Fibroblast of lung (primary cell): ENCODE data around the gene KEL. TPM values are rescaled to one million over a fixed set of nuclear protein-coding genes. Genes with fewer than 3 reads are reported as not detected.

ENCODE experiments used
- DNase-seq, 2 donors: peaks; one replicate each; pipeline versions ENCODE4 v3.0.0 to v3.0.0-alpha.2; 2010; ENCODE audit warnings: low read depth in 2 of 2
- H2AFZ ChIP-seq: 2 replicates; pipeline ENCODE4 v1.5.1; 2012; ENCODE audit warnings: low read length, control low read depth, inconsistent platforms
- H3K27ac ChIP-seq: 2 replicates; pipeline ENCODE4 v1.5.1; 2011; ENCODE audit warnings: low read length, control low read depth; ENCODE audit not compliant: insufficient read depth
- H3K27me3 ChIP-seq: 2 replicates; pipeline ENCODE4 v1.5.1; 2011; ENCODE audit warnings: mild to moderate bottlenecking, low read length; ENCODE audit not compliant: control insufficient read depth, insufficient read depth
- H3K36me3 ChIP-seq: 2 replicates; pipeline ENCODE4 v1.5.1; 2011; ENCODE audit warnings: low read length; ENCODE audit not compliant: control insufficient read depth, insufficient read depth
- H3K4me1 ChIP-seq: 2 replicates; pipeline ENCODE4 v1.5.1; 2011; ENCODE audit warnings: low read length; ENCODE audit not compliant: control insufficient read depth, insufficient read depth; ENCODE audit errors: extremely low read depth
- H3K4me2 ChIP-seq: 2 replicates; pipeline ENCODE4 v1.5.1; 2011; ENCODE audit warnings: low read length, control low read depth; ENCODE audit not compliant: insufficient read depth; ENCODE audit errors: extremely low read depth
- H3K4me3 ChIP-seq, 4 experiments: fragments of 200-600 bp in 1 of 4; sonication (generic) in 1 of 4; replicated peaks in 1 of 4; 2 replicates each; pipeline ENCODE4 v1.5.1; 2011 to 2016; ENCODE audit warnings: low read length in 4 of 4, low read depth in 3 of 4, mild to moderate bottlenecking in 3 of 4, control low read depth in 2 of 4, inconsistent platforms in 1 of 4, mixed read lengths in 1 of 4; ENCODE audit not compliant: insufficient read depth in 1 of 4; ENCODE audit errors: control extremely low read depth in 1 of 4
- H3K79me2 ChIP-seq: 2 replicates; pipeline ENCODE4 v1.5.1; 2012; ENCODE audit warnings: mild to moderate bottlenecking, low read length, inconsistent platforms; ENCODE audit not compliant: control insufficient read depth, insufficient read depth
- H3K9ac ChIP-seq: 2 replicates; pipeline ENCODE4 v1.5.1; 2011; ENCODE audit warnings: mild to moderate bottlenecking, low read length, control low read depth; ENCODE audit not compliant: insufficient read depth
- H3K9me3 ChIP-seq: 2 replicates; pipeline ENCODE4 v1.5.1; 2012; ENCODE audit warnings: low read depth, low read length; ENCODE audit not compliant: control insufficient read depth, insufficient read depth
- H4K20me1 ChIP-seq: 2 replicates; pipeline ENCODE4 v1.5.1; 2011; ENCODE audit warnings: low read length; ENCODE audit not compliant: control insufficient read depth, insufficient read depth; ENCODE audit errors: extremely low read depth
- EZH2 ChIP-seq: IDR thresholded peaks from 2 replicates; pipeline ENCODE4 v1.5.1; 2012; ENCODE audit warnings: low read length, control low read depth, mild to moderate bottlenecking; ENCODE audit errors: missing control alignments
- polyA plus RNA-seq, 2 donors: library from polyadenylated mRNA; depleted of rRNA in 1 of 2; stranded (reverse) in 1 of 2; unstranded in 1 of 2; fragments of >200 nt; gene quantifications; 2 replicates each; pipeline ENCODE4 v1.2.1, GENCODE V29; 2011 to 2012; ENCODE audit warnings: missing spikeins in 1 of 2
- total RNA-seq: library from RNA; depleted of rRNA; stranded (reverse); fragments of >200 nt; gene quantifications from 2 replicates; pipeline ENCODE4 v1.2.1, GENCODE V29; 2014
- TF ChIP-seq, protein P1 (sequence below), 2 donors: IDR thresholded peaks in 1 of 2; conservative IDR thresholded peaks in 1 of 2; 1 replicate in 1 of 2; 2 replicates in 1 of 2; pipeline ENCODE4 v1.5.1; 2011 to 2012; ENCODE audit warnings: low read length in 2 of 2, control low read depth in 1 of 2, inconsistent platforms in 1 of 2, low read depth in 1 of 2, mild to moderate bottlenecking in 1 of 2

The KEL gene
- total and polyA plus RNA-seq, 2 donors (not counting 1 experiment from before 2014, with no cell fraction given), result 0.05 TPM; not detected in 1

DNA sequence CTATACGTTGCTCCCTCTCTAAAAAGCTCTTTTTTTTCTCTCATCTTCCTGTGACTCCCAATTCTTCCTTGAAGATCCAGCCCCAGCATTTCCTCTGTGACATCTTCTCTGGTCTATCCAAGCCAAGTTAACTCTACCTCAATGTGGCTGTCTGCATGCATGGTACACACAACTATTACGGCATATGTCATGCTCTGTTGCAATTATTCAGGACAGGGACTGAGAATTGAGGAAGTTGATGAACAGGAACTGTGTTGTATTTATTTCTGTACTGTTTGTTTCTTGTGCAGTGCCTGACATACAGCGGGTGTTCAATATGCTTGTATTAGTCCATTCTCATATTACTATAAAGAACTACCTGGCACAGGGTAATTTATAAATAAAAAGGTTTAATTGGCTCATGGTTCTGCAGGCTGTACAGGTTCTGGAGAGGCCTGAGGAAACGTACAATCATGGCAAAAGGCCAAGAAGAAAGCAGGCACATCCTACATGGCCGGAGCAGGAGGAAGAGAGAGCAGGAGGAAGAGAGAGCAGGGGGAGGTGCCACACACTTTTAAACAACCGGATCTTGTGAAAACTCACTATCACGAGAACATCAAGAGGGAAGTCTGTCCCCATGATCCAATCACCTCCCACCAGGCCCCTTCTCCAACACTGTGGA, 34.9 kb downstream of the KEL start:
- Histone ChIP-seq H3K79me2 (no peaks in the 10 kb centered on the region), H2AFZ (no peak overlapping the region), H3K9ac (no peak overlapping the region), H3K4me2 (no peak overlapping the region), H3K4me1 (no peaks in the 10 kb centered on the region), H4K20me1 (no peaks in the 10 kb centered on the region), H3K27ac (no peak overlapping the region), H3K9me3 (no peaks in the 10 kb centered on the region), H3K36me3 (no peaks in the 10 kb centered on the region), H3K4me3 (no peak overlapping the region), H3K27me3 (no peaks in the 10 kb centered on the region)
- no peak for DNase-seq
- no peak for TF ChIP-seq EZH2
- TF ChIP-seq, protein P1, sequence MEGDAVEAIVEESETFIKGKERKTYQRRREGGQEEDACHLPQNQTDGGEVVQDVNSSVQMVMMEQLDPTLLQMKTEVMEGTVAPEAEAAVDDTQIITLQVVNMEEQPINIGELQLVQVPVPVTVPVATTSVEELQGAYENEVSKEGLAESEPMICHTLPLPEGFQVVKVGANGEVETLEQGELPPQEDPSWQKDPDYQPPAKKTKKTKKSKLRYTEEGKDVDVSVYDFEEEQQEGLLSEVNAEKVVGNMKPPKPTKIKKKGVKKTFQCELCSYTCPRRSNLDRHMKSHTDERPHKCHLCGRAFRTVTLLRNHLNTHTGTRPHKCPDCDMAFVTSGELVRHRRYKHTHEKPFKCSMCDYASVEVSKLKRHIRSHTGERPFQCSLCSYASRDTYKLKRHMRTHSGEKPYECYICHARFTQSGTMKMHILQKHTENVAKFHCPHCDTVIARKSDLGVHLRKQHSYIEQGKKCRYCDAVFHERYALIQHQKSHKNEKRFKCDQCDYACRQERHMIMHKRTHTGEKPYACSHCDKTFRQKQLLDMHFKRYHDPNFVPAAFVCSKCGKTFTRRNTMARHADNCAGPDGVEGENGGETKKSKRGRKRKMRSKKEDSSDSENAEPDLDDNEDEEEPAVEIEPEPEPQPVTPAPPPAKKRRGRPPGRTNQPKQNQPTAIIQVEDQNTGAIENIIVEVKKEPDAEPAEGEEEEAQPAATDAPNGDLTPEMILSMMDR (conservative IDR thresholded peaks at IDR 0.05 in 1 of 2, IDR thresholded peaks at IDR 0.05 in 1 of 2; ENCODE audit: low read depth in 1 of 2, low read length in 2 of 2), result no peak

DNA sequence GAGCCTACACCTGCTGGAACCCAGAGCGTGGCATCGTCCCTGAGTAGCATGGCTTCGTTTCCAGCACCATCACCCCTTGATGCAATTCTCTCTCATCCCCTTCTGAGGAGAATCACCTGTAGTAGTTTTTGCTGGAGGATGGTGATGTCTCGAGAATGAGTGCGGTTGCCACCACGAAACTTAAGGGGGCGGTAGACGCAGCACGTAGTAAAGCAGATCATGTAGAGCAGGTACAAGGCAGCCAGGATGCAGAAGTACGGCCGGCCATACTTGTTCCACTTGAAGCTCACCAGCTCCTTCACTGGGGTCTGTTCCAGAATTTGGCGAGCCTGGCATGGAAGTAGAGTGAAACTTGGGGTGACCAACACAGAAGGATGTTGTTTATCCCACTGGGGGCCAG, 36.8 kb downstream of the KEL start:
- no peak overlapping the region for H3K9ac ChIP-seq
- H2AFZ ChIP-seq, result no peak overlapping the region
- H3K36me3 ChIP-seq, result no peaks in the 10 kb centered on the region
- H3K79me2 ChIP-seq, result no peaks in the 10 kb centered on the region
- DNase-seq, result no peak
- no peak overlapping the region for H3K4me2 ChIP-seq
- H3K27me3 ChIP-seq, result no peaks in the 10 kb centered on the region
- no peaks in the 10 kb centered on the region for H3K4me1 ChIP-seq
- H3K27ac ChIP-seq, result no peak overlapping the region
- H3K4me3 ChIP-seq, result no peak overlapping the region
- H4K20me1 ChIP-seq, result no peaks in the 10 kb centered on the region
- TF ChIP-seq EZH2, result no peak
- TF ChIP-seq, protein P1 (conservative IDR thresholded peaks at IDR 0.05 in 1 of 2, IDR thresholded peaks at IDR 0.05 in 1 of 2; ENCODE audit: low read depth in 1 of 2, low read length in 2 of 2), result no peak
- no peaks in the 10 kb centered on the region for H3K9me3 ChIP-seq

DNA sequence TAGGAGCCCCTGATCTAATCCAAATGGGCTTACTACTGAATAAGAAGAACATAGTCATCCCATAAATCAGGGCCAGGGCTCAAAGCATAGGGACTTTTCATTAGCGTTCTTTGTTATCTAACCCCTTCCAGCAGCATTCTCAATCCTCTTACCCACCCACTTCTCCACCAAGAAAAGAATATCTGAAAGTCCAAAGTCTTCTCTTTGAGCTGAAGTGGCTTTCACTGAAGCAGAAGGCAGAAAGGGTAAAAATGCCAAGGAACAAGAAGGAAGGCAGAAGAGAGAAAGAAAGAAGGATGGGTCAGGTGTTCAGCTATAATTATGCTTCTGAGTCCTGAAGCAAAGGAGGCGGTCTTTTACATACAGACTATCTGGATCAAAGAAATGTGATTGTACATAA, 38.8 kb downstream of the KEL start:
- no peak overlapping the region for H2AFZ ChIP-seq
- H3K4me2 ChIP-seq, result no peak overlapping the region
- no peaks in the 10 kb centered on the region for H4K20me1 ChIP-seq
- H3K27me3 ChIP-seq, result no peaks in the 10 kb centered on the region
- H3K36me3 ChIP-seq, result no peaks in the 10 kb centered on the region
- no peaks in the 10 kb centered on the region for H3K9me3 ChIP-seq
- no peak overlapping the region for H3K4me3 ChIP-seq
- TF ChIP-seq, protein P1 (conservative IDR thresholded peaks at IDR 0.05 in 1 of 2, IDR thresholded peaks at IDR 0.05 in 1 of 2; ENCODE audit: low read depth in 1 of 2, low read length in 2 of 2), result no peak
- TF ChIP-seq EZH2, result no peak
- no peaks in the 10 kb centered on the region for H3K79me2 ChIP-seq
- H3K4me1 ChIP-seq, result no peaks in the 10 kb centered on the region
- no peak overlapping the region for H3K27ac ChIP-seq
- no peak overlapping the region for H3K9ac ChIP-seq
- DNase-seq, result no peak
